H9 (cell line): ENCODE data around the gene RPL36A. TPM values are rescaled to one million over a fixed set of nuclear protein-coding genes. Genes with fewer than 3 reads are reported as not detected.

ENCODE experiments used
- DNase-seq: peaks from one replicate; pipeline ENCODE4 v3.0.0-alpha.2; 2017
- H2AFZ ChIP-seq: one replicate; pipeline ENCODE4 v1.6.1; 2013; ENCODE audit warnings: mild to moderate bottlenecking, low read length, control low read depth, moderate library complexity
- H2AK5ac ChIP-seq: 2 replicates; pipeline ENCODE4 v1.6.1; 2013; ENCODE audit warnings: low read length, control low read depth, mixed read lengths; ENCODE audit not compliant: insufficient read length
- H2BK120ac ChIP-seq: one replicate; pipeline ENCODE4 v1.6.1; 2013; ENCODE audit warnings: low read depth, mild to moderate bottlenecking, low read length, control low read depth, inconsistent platforms; ENCODE audit not compliant: poor library complexity, severe bottlenecking
- H2BK12ac ChIP-seq: 2 replicates; pipeline ENCODE4 v1.6.1; 2013; ENCODE audit warnings: low read length, control low read depth, mixed read lengths, low read depth; ENCODE audit not compliant: insufficient read length
- H2BK15ac ChIP-seq: 2 replicates; pipeline ENCODE4 v1.6.1; 2013; ENCODE audit warnings: low read depth, low read length, control low read depth
- H2BK20ac ChIP-seq: one replicate; pipeline ENCODE4 v1.6.1; 2013; ENCODE audit warnings: low read depth, mild to moderate bottlenecking, low read length, control low read depth, inconsistent platforms; ENCODE audit not compliant: poor library complexity, severe bottlenecking
- H2BK5ac ChIP-seq: 2 replicates; pipeline ENCODE4 v1.6.1; 2013; ENCODE audit warnings: low read length, control low read depth, mixed read lengths; ENCODE audit not compliant: insufficient read length
- H3K14ac ChIP-seq: 2 replicates; pipeline ENCODE4 v1.6.1; 2013; ENCODE audit warnings: low read length, control low read depth; ENCODE audit not compliant: insufficient read depth
- H3K18ac ChIP-seq: 2 replicates; pipeline ENCODE4 v1.6.1; 2013; ENCODE audit warnings: low read depth, mild to moderate bottlenecking, mixed read lengths, low read length, control low read depth; ENCODE audit not compliant: insufficient read length
- H3K23ac ChIP-seq: 2 replicates; pipeline ENCODE4 v1.6.1; 2013; ENCODE audit warnings: low read length, control low read depth, mixed read lengths, low read depth; ENCODE audit not compliant: insufficient read length
- H3K23me2 ChIP-seq: 2 replicates; pipeline ENCODE4 v1.6.1; 2013; ENCODE audit warnings: low read depth, mild to moderate bottlenecking, mixed read lengths, low read length, control low read depth; ENCODE audit not compliant: insufficient read length, poor library complexity, severe bottlenecking
- H3K27ac ChIP-seq: 2 replicates; pipeline ENCODE4 v1.5.1; 2013; ENCODE audit warnings: low read length, control low read depth, mixed read lengths, low read depth; ENCODE audit not compliant: insufficient read length
- H3K27me3 ChIP-seq: 2 replicates; pipeline ENCODE4 v1.6.1; 2013; ENCODE audit warnings: low read length, control low read depth, inconsistent platforms; ENCODE audit not compliant: insufficient read depth
- H3K4ac ChIP-seq: 2 replicates; pipeline ENCODE4 v1.6.1; 2013; ENCODE audit warnings: low read depth, mild to moderate bottlenecking, control low read depth, inconsistent platforms, low read length, moderate library complexity
- H3K4me1 ChIP-seq: 2 replicates; pipeline ENCODE4 v1.6.1; 2013; ENCODE audit warnings: low read length, control low read depth, inconsistent platforms; ENCODE audit not compliant: insufficient read depth
- H3K4me2 ChIP-seq: 2 replicates; pipeline ENCODE4 v1.6.1; 2013; ENCODE audit warnings: low read length, control low read depth, mixed read lengths; ENCODE audit not compliant: insufficient read length, insufficient read depth
- H3K56ac ChIP-seq: 2 replicates; pipeline ENCODE4 v1.6.1; 2013; ENCODE audit warnings: low read depth, mild to moderate bottlenecking, mixed read lengths, low read length, control low read depth; ENCODE audit not compliant: insufficient read length
- H3K79me1 ChIP-seq: 2 replicates; pipeline ENCODE4 v1.6.1; 2013; ENCODE audit warnings: low read depth, mild to moderate bottlenecking, moderate library complexity, low read length, control low read depth, inconsistent platforms; ENCODE audit not compliant: insufficient read depth, poor library complexity, severe bottlenecking
- H3K79me2 ChIP-seq: 2 replicates; pipeline ENCODE4 v1.6.1; 2013; ENCODE audit warnings: low read length, control low read depth, inconsistent platforms; ENCODE audit not compliant: insufficient read depth
- H3K9ac ChIP-seq: 2 replicates; pipeline ENCODE4 v1.6.1; 2013; ENCODE audit warnings: low read length, control low read depth, mixed read lengths; ENCODE audit not compliant: insufficient read length; ENCODE audit errors: extremely low read depth
- H3K9me3 ChIP-seq: one replicate; pipeline ENCODE4 v1.6.1; 2013; ENCODE audit warnings: low read depth, low read length, inconsistent platforms; ENCODE audit not compliant: control insufficient read depth
- H3T11ph ChIP-seq: one replicate; pipeline ENCODE4 v1.6.1; 2013; ENCODE audit warnings: mild to moderate bottlenecking, low read length, control low read depth, inconsistent platforms
- H4K20me1 ChIP-seq: one replicate; pipeline ENCODE4 v1.6.1; 2013; ENCODE audit not compliant: control insufficient read depth, insufficient read length, insufficient read depth
- H4K5ac ChIP-seq: 2 replicates; pipeline ENCODE4 v1.6.1; 2013; ENCODE audit warnings: low read depth, mild to moderate bottlenecking, mixed read lengths, low read length, control low read depth; ENCODE audit not compliant: insufficient read length
- H4K8ac ChIP-seq: replicated peaks from 2 replicates; pipeline ENCODE4 v1.6.1; 2013; ENCODE audit warnings: low read length, control low read depth, mixed read lengths, low read depth; ENCODE audit not compliant: insufficient read length
- H4K91ac ChIP-seq: 2 replicates; pipeline ENCODE4 v1.6.1; 2013; ENCODE audit warnings: low read depth, mild to moderate bottlenecking, moderate library complexity, mixed read lengths, low read length, control low read depth; ENCODE audit not compliant: insufficient read length
- H3K27ac Mint-ChIP-seq, 3 experiments: 2 replicates in 2 of 3; 3 replicates in 1 of 3; pipeline ENCODE4 v1.8.0; 2020 to 2021; ENCODE audit warnings: mixed read lengths in 3 of 3, mild to moderate bottlenecking in 1 of 3, moderate library complexity in 1 of 3
- H3K27me3 Mint-ChIP-seq: 2 replicates; pipeline ENCODE4 v1.8.0; 2021; ENCODE audit warnings: low read depth, mild to moderate bottlenecking, moderate library complexity, mixed read lengths
- H3K36me3 Mint-ChIP-seq, 3 experiments: 2 replicates in 2 of 3; 3 replicates in 1 of 3; pipeline ENCODE4 v1.8.0; 2020 to 2021; ENCODE audit warnings: low read depth in 3 of 3, mixed read lengths in 3 of 3; ENCODE audit not compliant: insufficient read depth in 1 of 3
- H3K4me1 Mint-ChIP-seq, 2 experiments: 2 replicates each; pipeline ENCODE4 v1.8.0; 2020; ENCODE audit warnings: mixed read lengths in 2 of 2
- H3K4me3 Mint-ChIP-seq, 2 experiments: 2 replicates in 1 of 2; 3 replicates in 1 of 2; pipeline ENCODE4 v1.8.0; 2020 to 2021; ENCODE audit warnings: mild to moderate bottlenecking in 2 of 2, mixed read lengths in 2 of 2, moderate library complexity in 1 of 2
- H3K9me3 Mint-ChIP-seq, 2 experiments: 2 replicates in 1 of 2; 3 replicates in 1 of 2; pipeline ENCODE4 v1.8.0; 2020; ENCODE audit warnings: mild to moderate bottlenecking in 2 of 2, mixed read lengths in 2 of 2, moderate library complexity in 1 of 2
- CTCF ChIP-seq: fragments of 200-600 bp; sonication (generic); conservative IDR thresholded peaks from 3 replicates; pipeline ENCODE4 v1.8.0; 2021; ENCODE audit warnings: antibody characterized with exemption, mild to moderate bottlenecking
- WGBS: extraction: QIAGEN DNeasy Blood & Tissue Kit; methylation state at CpG from one replicate; pipeline ENCODE4 v1.1.7; 2013; ENCODE audit warnings: missing lambda C conversion rate, low lambda C conversion rate, mixed read lengths; ENCODE audit not compliant: insufficient read length; ENCODE audit errors: extremely low coverage; 5-methylcytosine and 5-hydroxymethylcytosine counted together
- total RNA-seq: library from RNA; stranded (reverse); gene quantifications from 2 replicates; pipeline ENCODE4 v1.2.1, GENCODE V29; 2021

RPL36A gene
- total RNA-seq, 1 experiment from 2014 or later, result 428 TPM

GRCh38 chrX:101430457-101431078, 39.8 kb downstream of the RPL36A start:
- Histone ChIP-seq H3K23ac (no peak overlapping the region), H2BK15ac (no peak overlapping the region), H4K5ac (no peak overlapping the region), H2AFZ (no peak overlapping the region), H3T11ph (no peak overlapping the region), H3K27me3 (no peaks in the 10 kb centered on the region), H3K9me3 (peaks cover 31% of the 10 kb centered on the region), H3K18ac (no peak overlapping the region), H2BK20ac (no peak overlapping the region), H3K23me2 (no peaks in the 10 kb centered on the region), H3K4ac (no peak overlapping the region), H4K91ac (no peak overlapping the region), H3K14ac (no peak overlapping the region), H3K9ac (no peak overlapping the region), H2BK120ac (no peak overlapping the region), H3K27ac (no peak overlapping the region), H3K79me1 (no peaks in the 10 kb centered on the region), H3K4me1 (no peaks in the 10 kb centered on the region), H2AK5ac (no peak overlapping the region), H4K20me1 (no peaks in the 10 kb centered on the region), H2BK5ac (no peak overlapping the region), H3K79me2 (no peaks in the 10 kb centered on the region), H2BK12ac (no peak overlapping the region), H3K56ac (no peak overlapping the region), H3K4me2 (no peak overlapping the region), H4K8ac (no peak overlapping the region)
- H3K4me3 Mint-ChIP-seq, result no peak overlapping the region
- no peaks in the 10 kb centered on the region for H3K4me1 Mint-ChIP-seq
- DNase-seq, result no peak
- peaks cover 60 to 75% of the 10 kb centered on the region in 2 experiments for H3K9me3 Mint-ChIP-seq
- H3K27ac Mint-ChIP-seq, result no peak overlapping the region
- no CpG with 5 or more reads among the region's 2 CpGs for WGBS
- TF ChIP-seq CTCF, result no peak
- H3K36me3 Mint-ChIP-seq, result peaks cover 35 to 57% (median 56%) of the 10 kb centered on the region in 3 experiments
- no peaks in the 10 kb centered on the region for H3K27me3 Mint-ChIP-seq
